Mucosa of rectum (tissue), 2 donors: Measurements from ENCODE around the gene KCTD16.
A peak's percentile ranks its signal among the peaks of the same experiment; 100 is the strongest.

ENCODE experiments used
- H3K27ac ChIP-seq, 2 donors: one replicate each; pipeline ENCODE4 v1.7.0; 2013; ENCODE audit warnings: inconsistent platforms in 2 of 2, low read depth in 2 of 2, low read length in 2 of 2
- H3K27me3 ChIP-seq, 2 donors: one replicate each; pipeline ENCODE4 v1.7.0; 2013; ENCODE audit warnings: low read length in 2 of 2; ENCODE audit not compliant: control insufficient read depth in 2 of 2, insufficient read depth in 2 of 2
- H3K36me3 ChIP-seq, 2 donors: one replicate each; pipeline ENCODE4 v1.7.0; 2013; ENCODE audit warnings: low read length in 2 of 2; ENCODE audit not compliant: control insufficient read depth in 2 of 2, insufficient read depth in 2 of 2
- H3K4me1 ChIP-seq, 2 donors: one replicate each; pipeline ENCODE4 v1.7.0; 2013; ENCODE audit warnings: low read length in 2 of 2, mild to moderate bottlenecking in 1 of 2; ENCODE audit not compliant: control insufficient read depth in 2 of 2, insufficient read depth in 2 of 2
- H3K4me3 ChIP-seq, 2 donors: one replicate each; pipeline ENCODE4 v1.7.0; 2013; ENCODE audit warnings: low read length in 2 of 2
- H3K9ac ChIP-seq, 2 donors: one replicate each; pipeline ENCODE4 v1.7.0; 2013; ENCODE audit warnings: low read length in 2 of 2, low read depth in 1 of 2, mild to moderate bottlenecking in 1 of 2
- H3K9me3 ChIP-seq, 2 donors: one replicate each; pipeline ENCODE4 v1.7.0; 2013; ENCODE audit warnings: low read length in 2 of 2; ENCODE audit not compliant: control insufficient read depth in 2 of 2
- donor health status: healthy.
- donor health status: Normal muscosa, but diverticular disease.

Gene KCTD16

GRCh38 chr5:144304688-144305087 is 134.0 kb downstream of the KCTD16 start:
- Histone ChIP-seq H3K27me3 (no peaks in the 10 kb centered on the region), H3K9ac (no peak overlapping the region), H3K36me3 (no peaks in the 10 kb centered on the region), H3K4me3 (no peak overlapping the region), H3K4me1 (no peaks in the 10 kb centered on the region), H3K27ac (no peak overlapping the region), H3K9me3 (no peaks in the 10 kb centered on the region)

GRCh38 chr5:144307736-144308135 is 137.1 kb downstream of the KCTD16 start:
- no peaks in the 10 kb centered on the region for H3K36me3 ChIP-seq

GRCh38 chr5:144308174-144308573 is 137.5 kb downstream of the KCTD16 start:
- H3K4me3 ChIP-seq = no peak overlapping the region
- H3K27ac ChIP-seq = no peak overlapping the region
- no peak overlapping the region for H3K9ac ChIP-seq
- no peaks in the 10 kb centered on the region for H3K4me1 ChIP-seq
- no peaks in the 10 kb centered on the region for H3K27me3 ChIP-seq
- H3K36me3 ChIP-seq = no peaks in the 10 kb centered on the region
- H3K9me3 ChIP-seq = no peaks in the 10 kb centered on the region

More at GRCh38 chr5:144307736-144308135, 137.1 kb downstream of the KCTD16 start:
- no peaks in the 10 kb centered on the region for H3K4me1 ChIP-seq
- H3K27me3 ChIP-seq = no peaks in the 10 kb centered on the region
- no peak overlapping the region for H3K4me3 ChIP-seq
- no peak overlapping the region for H3K9ac ChIP-seq
- H3K27ac ChIP-seq = no peak overlapping the region
- H3K9me3 ChIP-seq = no peaks in the 10 kb centered on the region

- Histone ChIP-seq H3K9me3 (no peaks in the 10 kb centered on the region), H3K27ac (no peak overlapping the region), H3K4me3 (no peak overlapping the region), H3K9ac (no peak overlapping the region), H3K4me1 (no peaks in the 10 kb centered on the region), H3K27me3 (no peaks in the 10 kb centered on the region), H3K36me3 (no peaks in the 10 kb centered on the region)
Measured at GRCh38 chr5:144308906-144309670, 138.4 kb downstream of the KCTD16 start.

- H3K9ac ChIP-seq = no peak overlapping the region
- H3K36me3 ChIP-seq = no peaks in the 10 kb centered on the region
- H3K4me1 ChIP-seq = no peaks in the 10 kb centered on the region
- H3K27ac ChIP-seq = no peak overlapping the region
- no peaks in the 10 kb centered on the region for H3K9me3 ChIP-seq
- no peak overlapping the region for H3K4me3 ChIP-seq
- no peaks in the 10 kb centered on the region for H3K27me3 ChIP-seq
Measured at GRCh38 chr5:144310621-144311020, 139.9 kb downstream of the KCTD16 start.

- Histone ChIP-seq H3K27ac (no peak overlapping the region), H3K9me3 (no peaks in the 10 kb centered on the region), H3K4me1 (no peaks in the 10 kb centered on the region), H3K36me3 (no peaks in the 10 kb centered on the region), H3K9ac (no peak overlapping the region), H3K4me3 (no peak overlapping the region), H3K27me3 (no peaks in the 10 kb centered on the region)
Measured at GRCh38 chr5:144313147-144313726, 142.6 kb downstream of the KCTD16 start.

GRCh38 chr5:144315026-144315425 is 144.4 kb downstream of the KCTD16 start:
- no peaks in the 10 kb centered on the region for H3K9me3 ChIP-seq

GRCh38 chr5:144315994-144316634 is 145.4 kb downstream of the KCTD16 start:
- Histone ChIP-seq H3K9ac (no peak overlapping the region), H3K27ac (peak overlapping the region; percentile 5 to 12)

More at GRCh38 chr5:144315026-144315425, 144.4 kb downstream of the KCTD16 start:
- Histone ChIP-seq H3K27me3 (no peaks in the 10 kb centered on the region), H3K27ac (no peak overlapping the region), H3K4me1 (no peaks in the 10 kb centered on the region), H3K36me3 (no peaks in the 10 kb centered on the region), H3K9ac (no peak overlapping the region), H3K4me3 (no peak overlapping the region)

GRCh38 chr5:144318011-144318410 is 147.3 kb downstream of the KCTD16 start:
- Histone ChIP-seq H3K9ac (no peak overlapping the region), H3K9me3 (no peaks in the 10 kb centered on the region), H3K4me3 (no peak overlapping the region), H3K27ac (no peak overlapping the region), H3K36me3 (no peaks in the 10 kb centered on the region), H3K4me1 (no peaks in the 10 kb centered on the region), H3K27me3 (no peaks in the 10 kb centered on the region)

More at GRCh38 chr5:144315994-144316634, 145.4 kb downstream of the KCTD16 start:
- Histone ChIP-seq H3K4me3 (peak overlapping the region; percentile 13 to 16), H3K36me3 (no peaks in the 10 kb centered on the region), H3K4me1 (no peaks in the 10 kb centered on the region), H3K27me3 (no peaks in the 10 kb centered on the region), H3K9me3 (no peaks in the 10 kb centered on the region)

GRCh38 chr5:144318460-144318859 is 147.8 kb downstream of the KCTD16 start:
- Histone ChIP-seq H3K36me3 (no peaks in the 10 kb centered on the region), H3K27me3 (no peaks in the 10 kb centered on the region), H3K4me3 (no peak overlapping the region), H3K4me1 (no peaks in the 10 kb centered on the region), H3K27ac (no peak overlapping the region), H3K9ac (no peak overlapping the region), H3K9me3 (no peaks in the 10 kb centered on the region)
